ENCODE results near the gene FHOD3.

The FHOD3 gene

GRCh38 chr18:36817039-36817438 lies 519.5 kb downstream of the FHOD3 start:
- TF ChIP-seq TAF1 (IDR thresholded peaks at IDR 0.05; ENCODE audit: low read depth) (no peak), TCF12 (IDR thresholded peaks at IDR 0.05; ENCODE audit: low read depth) (no peak), REST (IDR thresholded peaks at IDR 0.05; ENCODE audit: low read depth) (no peak), CEBPB (IDR thresholded peaks at IDR 0.05) (no peak), YY1 (IDR thresholded peaks at IDR 0.05; ENCODE audit: low read depth) (no peak), RAD21 (IDR thresholded peaks at IDR 0.05; ENCODE audit: low read depth) (no peak), MAX (IDR thresholded peaks at IDR 0.05) (no peak), CREB1 (IDR thresholded peaks at IDR 0.05; ENCODE audit: low read depth) (no peak), TEAD4 (IDR thresholded peaks at IDR 0.05) (no peak), EGR1 (IDR thresholded peaks at IDR 0.05) (no peak), USF1 (IDR thresholded peaks at IDR 0.05) (no peak), FOXM1 (IDR thresholded peaks at IDR 0.05; ENCODE audit: borderline replicate concordance, low read depth) (no peak), ZBTB7A (IDR thresholded peaks at IDR 0.05; ENCODE audit: low read depth) (no peak), NFIC (IDR thresholded peaks at IDR 0.05) (no peak), EP300 (IDR thresholded peaks at IDR 0.05; ENCODE audit: borderline replicate concordance) (no peak)

- TF ChIP-seq ZBTB7A (IDR thresholded peaks at IDR 0.05; ENCODE audit: low read depth) (no peak), NFIC (IDR thresholded peaks at IDR 0.05) (no peak), FOXM1 (IDR thresholded peaks at IDR 0.05; ENCODE audit: borderline replicate concordance, low read depth) (no peak), EGR1 (IDR thresholded peaks at IDR 0.05) (no peak), REST (IDR thresholded peaks at IDR 0.05; ENCODE audit: low read depth) (no peak), CREB1 (IDR thresholded peaks at IDR 0.05; ENCODE audit: low read depth) (no peak), MAX (IDR thresholded peaks at IDR 0.05) (no peak), TEAD4 (IDR thresholded peaks at IDR 0.05) (no peak), TCF12 (IDR thresholded peaks at IDR 0.05; ENCODE audit: low read depth) (no peak), CEBPB (IDR thresholded peaks at IDR 0.05) (no peak), YY1 (IDR thresholded peaks at IDR 0.05; ENCODE audit: low read depth) (no peak)
Measured at GRCh38 chr18:36818652-36819051, 521.1 kb downstream of the FHOD3 start.

GRCh38 chr18:36819621-36820020 lies 522.1 kb downstream of the FHOD3 start:
- no peak for TF ChIP-seq FOXM1 (IDR thresholded peaks at IDR 0.05; ENCODE audit: borderline replicate concordance, low read depth)
- TF ChIP-seq ZBTB7A (IDR thresholded peaks at IDR 0.05; ENCODE audit: low read depth) = no peak
- TF ChIP-seq CEBPB (IDR thresholded peaks at IDR 0.05) = no peak
- TF ChIP-seq NFIC (IDR thresholded peaks at IDR 0.05) = no peak
- TF ChIP-seq REST (IDR thresholded peaks at IDR 0.05; ENCODE audit: low read depth) = no peak
- no peak for TF ChIP-seq TAF1 (IDR thresholded peaks at IDR 0.05; ENCODE audit: low read depth)
- TF ChIP-seq MAX (IDR thresholded peaks at IDR 0.05) = no peak
- TF ChIP-seq EP300 (IDR thresholded peaks at IDR 0.05; ENCODE audit: borderline replicate concordance) = no peak
- TF ChIP-seq RAD21 (IDR thresholded peaks at IDR 0.05; ENCODE audit: low read depth) = no peak

GRCh38 chr18:36821681-36822080 lies 524.2 kb downstream of the FHOD3 start:
- TF ChIP-seq CREB1 (IDR thresholded peaks at IDR 0.05; ENCODE audit: low read depth) (no peak), NFIC (IDR thresholded peaks at IDR 0.05) (no peak), TEAD4 (IDR thresholded peaks at IDR 0.05) (no peak), REST (IDR thresholded peaks at IDR 0.05; ENCODE audit: low read depth) (no peak), EGR1 (IDR thresholded peaks at IDR 0.05) (no peak), TCF12 (IDR thresholded peaks at IDR 0.05; ENCODE audit: low read depth) (no peak), ZBTB7A (IDR thresholded peaks at IDR 0.05; ENCODE audit: low read depth) (no peak), RAD21 (IDR thresholded peaks at IDR 0.05; ENCODE audit: low read depth) (no peak), FOXM1 (IDR thresholded peaks at IDR 0.05; ENCODE audit: borderline replicate concordance, low read depth) (no peak), YY1 (IDR thresholded peaks at IDR 0.05; ENCODE audit: low read depth) (no peak), MAX (IDR thresholded peaks at IDR 0.05) (no peak), USF1 (IDR thresholded peaks at IDR 0.05) (no peak), CEBPB (IDR thresholded peaks at IDR 0.05) (no peak), EP300 (IDR thresholded peaks at IDR 0.05; ENCODE audit: borderline replicate concordance) (no peak)

Measured in Ishikawa (cell line).